ENCODE data around the gene ATP8A2. TPM values are rescaled to one million over a fixed set of nuclear protein-coding genes. Genes with fewer than 3 reads are reported as not detected.

Gene ATP8A2
- total RNA-seq, 2 experiments from 2014 or later, result 0.92 to 0.94 TPM

DNA sequence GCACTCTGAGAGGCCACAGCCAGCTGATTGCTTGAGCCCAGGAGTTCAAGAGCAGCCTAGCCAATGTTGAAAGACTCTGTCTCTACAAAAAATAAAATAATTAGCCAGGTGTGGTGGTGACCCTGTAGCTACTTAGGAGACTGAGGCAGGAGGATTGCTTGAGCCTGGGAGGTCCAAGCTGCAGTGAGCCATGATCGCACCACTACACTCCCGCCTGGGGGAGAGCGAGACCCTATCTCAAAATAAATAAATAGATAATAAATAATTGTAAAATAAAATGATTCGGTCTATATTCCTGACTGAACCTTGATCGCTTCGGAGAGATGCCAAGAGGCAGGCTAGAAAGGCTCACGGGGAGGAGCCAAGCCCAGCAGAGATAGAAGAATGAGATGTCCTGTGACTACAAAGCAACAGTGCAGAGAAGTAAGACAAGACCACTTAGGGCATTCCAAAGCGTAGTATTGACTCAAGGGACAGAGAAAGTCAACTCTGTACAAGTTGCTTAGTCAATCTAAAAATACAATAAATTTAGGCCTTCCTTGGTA, 667.2 kb downstream of the ATP8A2 start:
- H3K4me1 Mint-ChIP-seq (ENCODE audit: low read depth), result peaks cover 3% of the 10 kb centered on the region
- H3K9me3 Mint-ChIP-seq, result no peaks in the 10 kb centered on the region
- no peak for DNase-seq
- ChIA-PET CTCF (interaction anchor here (1.9 kb wide), 1 partner anchor 10 kb away, joined by 6 read pairs; no protein-coding TSS in a partner anchor), POLR2A (no interaction called here)
- no peaks in the 10 kb centered on the region for H3K36me3 Mint-ChIP-seq (ENCODE audit: low read depth)
- TF ChIP-seq, protein P1, sequence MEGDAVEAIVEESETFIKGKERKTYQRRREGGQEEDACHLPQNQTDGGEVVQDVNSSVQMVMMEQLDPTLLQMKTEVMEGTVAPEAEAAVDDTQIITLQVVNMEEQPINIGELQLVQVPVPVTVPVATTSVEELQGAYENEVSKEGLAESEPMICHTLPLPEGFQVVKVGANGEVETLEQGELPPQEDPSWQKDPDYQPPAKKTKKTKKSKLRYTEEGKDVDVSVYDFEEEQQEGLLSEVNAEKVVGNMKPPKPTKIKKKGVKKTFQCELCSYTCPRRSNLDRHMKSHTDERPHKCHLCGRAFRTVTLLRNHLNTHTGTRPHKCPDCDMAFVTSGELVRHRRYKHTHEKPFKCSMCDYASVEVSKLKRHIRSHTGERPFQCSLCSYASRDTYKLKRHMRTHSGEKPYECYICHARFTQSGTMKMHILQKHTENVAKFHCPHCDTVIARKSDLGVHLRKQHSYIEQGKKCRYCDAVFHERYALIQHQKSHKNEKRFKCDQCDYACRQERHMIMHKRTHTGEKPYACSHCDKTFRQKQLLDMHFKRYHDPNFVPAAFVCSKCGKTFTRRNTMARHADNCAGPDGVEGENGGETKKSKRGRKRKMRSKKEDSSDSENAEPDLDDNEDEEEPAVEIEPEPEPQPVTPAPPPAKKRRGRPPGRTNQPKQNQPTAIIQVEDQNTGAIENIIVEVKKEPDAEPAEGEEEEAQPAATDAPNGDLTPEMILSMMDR (IDR thresholded peaks at IDR 0.05), result no peak
- no peak overlapping the region for H3K4me3 Mint-ChIP-seq
- no peak for ATAC-seq
- intact Hi-C loops (cut with micrococcal nuclease), result no loop called here
- H3K27ac Mint-ChIP-seq, result no peak overlapping the region
- no peaks in the 10 kb centered on the region for H3K27me3 Mint-ChIP-seq

DNA sequence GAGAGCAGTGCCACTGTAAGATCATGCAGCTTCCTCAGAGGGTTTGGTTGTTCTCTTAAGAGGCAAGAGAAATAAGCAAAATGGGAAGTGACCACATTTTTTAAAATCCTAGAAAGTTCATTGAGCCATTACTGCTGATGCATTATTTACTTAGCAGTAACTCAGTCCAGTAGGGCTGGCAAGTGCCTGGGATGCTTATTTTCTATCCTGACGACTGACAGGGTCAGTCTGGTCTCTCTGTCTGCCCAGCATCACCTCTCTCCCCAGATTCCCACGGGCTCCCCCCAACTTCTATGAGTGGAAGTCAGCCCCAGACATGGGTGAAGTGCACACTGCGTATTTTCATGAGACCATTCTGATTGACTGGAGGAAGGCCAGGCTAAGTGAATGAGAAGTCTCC, 669.7 kb downstream of the ATP8A2 start:
- intact Hi-C loops (cut with micrococcal nuclease), result no loop called here
- TF ChIP-seq, protein P1 (IDR thresholded peaks at IDR 0.05), result no peak
- Mint-ChIP-seq H3K36me3 (ENCODE audit: low read depth) (no peaks in the 10 kb centered on the region), H3K4me3 (no peak overlapping the region), H3K27ac (no peak overlapping the region), H3K4me1 (ENCODE audit: low read depth) (peaks cover 14% of the 10 kb centered on the region), H3K27me3 (no peaks in the 10 kb centered on the region), H3K9me3 (no peaks in the 10 kb centered on the region)
- ChIA-PET POLR2A (no interaction called here), CTCF (interaction anchor here (1.4 kb wide), 1 partner anchor 30 kb away, joined by 3 read pairs; no protein-coding TSS in a partner anchor)
- no peak for ATAC-seq
- no peak for DNase-seq

DNA sequence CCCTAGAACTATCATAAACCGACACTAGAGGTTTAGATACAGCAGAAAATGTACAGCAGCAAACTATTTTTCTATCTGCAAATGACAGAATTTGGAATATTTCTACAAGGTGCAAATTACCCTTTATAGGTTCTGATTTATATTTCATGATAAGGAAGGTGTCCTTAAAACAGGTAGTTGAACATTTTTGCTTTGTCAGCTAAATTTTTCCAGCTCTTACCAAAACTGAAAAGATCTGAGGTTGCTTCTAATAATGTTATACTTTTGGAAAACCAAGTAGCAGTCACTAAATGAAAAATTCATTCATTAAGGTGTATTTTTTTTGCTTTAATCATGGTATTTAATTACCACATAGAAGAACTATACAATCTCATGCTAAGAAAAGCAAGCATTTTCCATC, 671.0 kb downstream of the ATP8A2 start:
- ATAC-seq, result no peak
- no peak overlapping the region for H3K4me3 Mint-ChIP-seq
- CTCF ChIA-PET, result interaction anchor here (1.0 to 1.8 kb wide), 6 partner anchors 10 to 468 kb away, joined by 3 to 6 read pairs (median 3); no protein-coding TSS in a partner anchor
- TF ChIP-seq, protein P1 (IDR thresholded peaks at IDR 0.05), result no peak
- POLR2A ChIA-PET, result no interaction called here
- no peak overlapping the region for H3K27ac Mint-ChIP-seq
- intact Hi-C loops (cut with micrococcal nuclease), result no loop called here
- peaks cover 14% of the 10 kb centered on the region for H3K4me1 Mint-ChIP-seq (ENCODE audit: low read depth)
- DNase-seq, result no peak
- no peaks in the 10 kb centered on the region for H3K36me3 Mint-ChIP-seq (ENCODE audit: low read depth)
- H3K27me3 Mint-ChIP-seq, result peaks cover 4% of the 10 kb centered on the region
- H3K9me3 Mint-ChIP-seq, result no peaks in the 10 kb centered on the region

DNA sequence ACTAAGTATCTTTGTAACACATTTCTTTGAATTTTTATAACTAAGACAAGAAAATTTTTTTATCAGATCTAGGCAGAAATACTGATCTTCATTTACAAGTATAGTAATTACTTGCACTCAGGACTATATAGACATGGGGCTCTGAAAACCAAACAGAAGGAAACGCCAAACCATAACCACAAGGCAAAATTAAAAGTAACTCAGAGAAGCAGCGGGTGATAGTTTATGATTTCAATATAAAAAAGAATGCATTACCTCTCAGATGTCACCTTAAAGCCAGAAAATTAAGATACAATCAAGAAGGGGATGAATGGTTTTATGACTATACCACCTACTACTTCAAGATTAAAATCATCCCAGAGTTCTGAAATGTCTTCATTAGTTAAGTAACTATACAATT, 673.4 kb downstream of the ATP8A2 start:
- Mint-ChIP-seq H3K9me3 (no peaks in the 10 kb centered on the region), H3K27ac (no peak overlapping the region), H3K4me3 (no peak overlapping the region), H3K36me3 (ENCODE audit: low read depth) (no peaks in the 10 kb centered on the region), H3K27me3 (peaks cover 13% of the 10 kb centered on the region), H3K4me1 (ENCODE audit: low read depth) (peaks cover 20% of the 10 kb centered on the region)
- TF ChIP-seq, protein P1 (IDR thresholded peaks at IDR 0.05), result no peak
- DNase-seq (no peak), ATAC-seq (no peak)
- intact Hi-C loops (cut with micrococcal nuclease), result no loop called here
- ChIA-PET CTCF (no interaction called here), POLR2A (no interaction called here)

DNA sequence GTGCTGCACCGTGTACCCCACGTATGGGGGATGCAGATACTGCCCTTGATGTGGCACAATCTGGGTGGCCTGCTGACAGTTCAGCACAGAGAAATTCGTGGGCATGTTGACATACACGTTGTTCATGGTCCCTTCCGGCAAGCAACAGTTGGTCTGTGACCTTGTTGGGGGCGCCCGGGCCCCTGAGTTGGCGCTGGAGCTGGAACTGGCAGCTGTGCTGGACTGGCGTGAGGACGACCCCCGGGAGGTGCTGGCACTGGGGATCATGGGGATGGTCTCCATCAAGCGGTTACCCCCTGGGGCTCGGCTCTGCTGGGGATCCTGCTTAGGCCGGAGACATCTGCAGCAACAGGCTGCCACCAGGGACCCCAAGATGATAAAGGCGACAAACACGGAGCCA, 674.9 kb downstream of the ATP8A2 start:
- Mint-ChIP-seq H3K4me1 (ENCODE audit: low read depth) (peaks cover 20% of the 10 kb centered on the region), H3K4me3 (no peak overlapping the region), H3K27ac (no peak overlapping the region), H3K36me3 (ENCODE audit: low read depth) (no peaks in the 10 kb centered on the region), H3K27me3 (peaks cover 18% of the 10 kb centered on the region), H3K9me3 (no peaks in the 10 kb centered on the region)
- no peak for ATAC-seq
- intact Hi-C loops (cut with micrococcal nuclease), result no loop called here
- TF ChIP-seq, protein P1 (IDR thresholded peaks at IDR 0.05), result no peak
- POLR2A ChIA-PET, result no interaction called here
- CTCF ChIA-PET, result no interaction called here
- no peak for DNase-seq
